NCI-H345 (cell line): ENCODE data around the gene COLGALT1.
A peak's percentile ranks its signal among the peaks of the same experiment; 100 is the strongest.
"Not testable (repeated sequence)": the region's sequence is repeated elsewhere in the genome, so short reads cannot be mapped to it uniquely, and the experiment has no call there.

Experiments used
- DNase-seq: peaks from one replicate; lab custom pipeline; 2025; lab: John Stamatoyannopoulos, UW

Gene COLGALT1

DNA sequence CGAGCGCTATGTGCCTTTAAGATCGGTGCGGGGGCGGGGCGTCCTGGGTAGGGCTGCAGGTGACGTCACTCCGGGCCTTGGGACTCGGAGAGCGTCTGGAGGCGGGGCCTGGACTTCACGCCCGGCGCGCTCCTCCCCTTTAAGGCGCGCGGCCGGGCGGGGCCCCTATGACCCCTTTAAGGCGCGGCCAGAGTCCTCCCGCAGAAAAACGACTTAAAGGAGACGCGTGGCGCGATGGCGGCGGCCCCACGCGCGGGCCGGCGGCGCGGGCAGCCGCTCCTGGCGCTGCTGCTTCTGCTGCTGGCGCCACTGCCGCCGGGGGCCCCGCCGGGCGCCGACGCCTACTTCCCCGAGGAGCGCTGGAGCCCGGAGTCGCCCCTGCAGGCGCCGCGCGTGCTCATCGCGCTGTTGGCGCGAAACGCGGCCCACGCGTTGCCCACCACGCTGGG, at the start of gene COLGALT1:
TSS of gene COLGALT1 (plus strand) at position 170 of the 449 bp plus-strand sequence. CDS start at position 235, 65 bp downstream.
- DNase-seq: peak; percentile 93

DNA sequence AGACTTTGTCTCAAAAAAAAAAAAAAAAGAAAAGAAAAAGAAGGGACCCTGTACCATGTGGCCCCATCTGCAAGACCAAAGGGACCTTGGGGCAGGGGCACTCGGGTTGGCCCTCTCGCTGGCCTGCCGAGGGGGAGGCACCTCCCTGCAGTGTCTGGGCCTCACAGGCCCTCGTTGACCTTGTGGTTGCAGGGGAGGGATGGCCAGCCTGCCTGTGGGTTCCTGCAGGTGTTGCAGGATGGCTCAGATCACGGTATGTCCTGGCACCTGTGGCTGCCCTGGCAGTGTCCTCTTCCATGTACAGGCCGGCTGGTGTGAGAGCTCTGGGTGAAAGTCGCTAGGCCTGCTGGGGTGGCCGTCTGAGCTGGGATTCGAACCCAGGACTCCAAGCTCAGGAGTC, 48.7 kb upstream of the COLGALT1 start:
- DNase-seq: no peak

DNA sequence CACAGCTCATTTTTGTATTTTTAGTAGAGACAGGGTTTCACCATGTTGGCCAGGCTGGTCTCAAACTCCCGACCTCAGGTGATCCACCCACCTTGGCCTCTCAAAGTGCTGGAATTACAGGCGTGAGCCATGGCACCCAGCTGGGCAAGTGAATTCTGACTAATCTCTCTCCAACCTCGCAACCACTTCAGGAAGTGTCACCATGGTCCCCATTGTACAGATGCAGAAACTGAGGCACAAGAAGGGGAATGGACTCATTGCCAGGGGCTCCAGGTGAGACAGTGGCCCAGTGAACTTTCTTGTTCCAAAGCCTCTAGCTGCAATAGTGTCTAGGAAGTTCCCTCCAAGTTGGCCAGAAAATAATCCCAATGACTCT, 46.9 kb upstream of the COLGALT1 start:
- DNase-seq: not testable (repeated sequence)

DNA sequence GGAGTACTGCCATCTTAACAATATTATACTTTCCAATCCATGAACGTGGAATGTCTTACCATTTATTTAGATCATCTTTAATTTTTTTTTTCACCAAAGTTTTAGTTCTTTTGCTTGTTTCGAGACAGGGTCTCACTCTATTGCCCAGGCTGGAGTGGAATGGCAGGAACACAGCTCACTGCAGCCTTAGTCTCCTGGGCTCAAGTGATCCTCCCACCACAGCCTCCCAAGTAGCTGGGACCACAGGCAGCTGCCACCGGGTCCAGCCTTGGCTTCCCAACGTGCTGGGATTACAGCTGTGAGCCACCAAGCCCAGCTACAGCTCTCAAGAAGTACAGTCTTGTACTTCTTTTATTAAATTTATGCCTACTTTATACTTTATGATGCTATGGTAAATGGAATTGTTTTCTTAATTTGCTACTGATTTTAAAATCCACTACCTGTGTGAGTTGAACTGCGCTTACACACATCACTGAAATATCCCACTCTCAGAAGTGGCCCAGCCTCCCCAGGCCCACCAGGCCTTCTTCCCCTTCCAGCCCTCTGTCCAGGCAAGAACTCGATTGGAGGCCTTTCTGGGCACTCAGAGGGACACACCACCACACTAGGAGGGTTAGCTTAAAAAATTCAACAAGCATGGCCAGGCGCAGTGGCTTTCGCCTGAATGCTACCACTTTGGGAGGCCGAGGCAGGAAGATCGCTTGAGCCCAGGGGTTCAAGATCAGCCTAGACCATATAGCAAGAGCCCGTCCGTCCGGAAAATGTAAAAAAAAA, 45.0 kb upstream of the COLGALT1 start:
- DNase-seq: no peak

DNA sequence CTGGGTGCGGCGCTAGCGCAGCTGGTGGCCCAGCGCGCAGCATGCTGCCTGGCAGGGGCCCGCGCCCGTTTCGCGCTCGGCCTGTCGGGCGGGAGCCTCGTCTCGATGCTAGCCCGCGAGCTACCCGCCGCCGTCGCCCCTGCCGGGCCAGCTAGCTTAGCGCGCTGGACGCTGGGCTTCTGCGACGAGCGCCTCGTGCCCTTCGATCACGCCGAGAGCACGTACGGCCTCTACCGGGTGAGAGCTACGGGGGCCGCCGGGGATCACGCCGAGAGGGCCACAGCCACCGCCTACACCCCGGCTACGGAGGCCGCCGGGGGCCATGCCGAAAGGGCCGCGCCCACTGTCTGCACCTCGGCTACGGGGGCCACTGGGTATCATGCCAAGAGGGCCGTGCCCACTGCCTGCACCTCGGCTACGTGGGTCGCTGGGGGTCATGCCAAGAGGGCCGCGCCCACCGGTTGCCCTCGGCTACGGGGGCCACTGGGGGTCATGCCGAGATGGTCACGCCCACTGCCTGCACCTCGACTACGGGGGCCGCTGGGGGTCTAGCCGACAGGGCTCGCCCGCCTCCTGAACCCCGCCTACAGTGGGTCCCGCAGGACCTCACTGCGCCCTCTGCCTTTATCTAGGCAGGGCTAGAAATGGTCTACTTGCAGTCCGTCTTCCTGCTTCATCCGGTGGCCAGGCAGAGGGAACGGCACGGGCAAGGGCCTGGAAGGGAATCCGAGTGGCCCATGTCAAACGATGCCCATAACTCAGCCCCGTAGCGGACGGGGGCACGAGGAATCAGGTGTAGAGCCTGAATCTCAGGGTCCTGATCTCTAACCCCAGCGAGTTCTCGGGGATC, 43.5 kb upstream of the COLGALT1 start:
- DNase-seq: peak; percentile 56

DNA sequence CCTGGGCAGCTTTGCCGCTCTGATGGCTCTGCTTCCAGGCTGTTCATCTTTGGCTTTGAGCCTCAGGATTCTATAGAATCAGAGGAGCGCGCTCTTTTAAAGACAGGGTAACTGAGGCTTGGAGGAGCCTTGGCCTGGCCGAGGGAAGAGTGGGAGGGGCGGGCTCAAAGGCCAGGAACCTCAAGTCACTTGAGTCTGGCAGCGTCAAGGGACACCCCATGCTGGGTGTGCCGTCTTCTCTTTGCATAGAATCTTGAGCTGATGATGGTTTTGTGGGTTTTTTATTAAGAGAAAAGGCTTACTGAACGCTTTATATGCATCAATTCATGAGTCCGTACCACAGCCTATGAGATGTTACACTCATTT, 42.9 kb upstream of the COLGALT1 start:
- no peak for DNase-seq

DNA sequence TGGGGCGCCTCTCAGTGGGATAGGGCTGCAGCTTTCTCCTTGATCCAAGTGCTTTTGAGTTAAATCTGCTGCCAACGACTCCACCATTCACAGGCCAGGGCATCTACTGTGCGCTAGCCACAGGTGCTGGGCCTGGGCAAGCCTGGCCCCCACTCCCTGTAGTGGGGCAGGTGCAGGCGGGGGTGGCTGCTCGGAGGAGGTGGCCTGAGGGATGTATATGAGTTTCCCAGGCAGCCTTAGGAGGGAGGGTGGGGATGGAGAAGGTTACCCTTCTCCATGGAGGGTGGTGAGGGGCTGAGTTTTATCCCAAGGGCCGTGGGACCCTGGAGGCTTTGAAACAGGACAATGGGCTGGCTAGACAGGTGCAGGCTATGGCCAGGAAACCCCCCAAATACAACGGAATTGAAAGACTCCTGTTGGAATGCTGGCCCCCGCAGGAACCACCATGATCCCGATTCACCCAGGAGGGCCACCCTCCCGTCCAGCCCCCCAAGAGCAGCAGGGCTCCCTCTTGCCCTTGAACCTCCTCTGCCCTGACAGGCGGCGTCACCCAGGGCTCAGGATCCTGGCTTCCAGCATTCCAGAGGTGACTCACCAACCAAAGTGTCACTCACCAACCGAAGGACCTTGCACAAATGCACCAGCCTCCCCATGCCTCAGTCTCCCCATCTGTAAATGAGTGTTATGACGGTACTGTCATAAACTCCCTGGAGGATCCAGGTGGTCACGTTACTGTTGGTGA, 39.9 kb upstream of the COLGALT1 start:
- no peak for DNase-seq

DNA sequence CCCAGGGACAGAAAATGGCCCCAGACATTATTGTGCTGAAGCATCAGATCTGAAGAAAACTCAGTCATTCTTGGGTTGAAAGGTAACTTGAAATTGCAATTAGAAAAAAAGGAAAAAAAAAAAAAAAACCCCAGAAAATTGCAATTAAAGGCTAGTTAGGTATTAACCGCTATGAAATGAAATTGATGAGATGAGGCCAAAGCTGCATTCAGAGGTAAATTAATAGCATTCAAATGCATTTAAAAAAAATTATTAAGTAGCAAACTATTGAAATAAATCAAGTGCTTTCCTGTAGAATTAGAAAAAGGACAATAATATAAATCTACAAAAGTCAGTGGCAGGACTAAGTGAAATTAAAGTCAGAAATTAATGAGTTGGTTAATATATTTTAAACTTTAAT, 37.6 kb upstream of the COLGALT1 start:
- DNase-seq: no peak

DNA sequence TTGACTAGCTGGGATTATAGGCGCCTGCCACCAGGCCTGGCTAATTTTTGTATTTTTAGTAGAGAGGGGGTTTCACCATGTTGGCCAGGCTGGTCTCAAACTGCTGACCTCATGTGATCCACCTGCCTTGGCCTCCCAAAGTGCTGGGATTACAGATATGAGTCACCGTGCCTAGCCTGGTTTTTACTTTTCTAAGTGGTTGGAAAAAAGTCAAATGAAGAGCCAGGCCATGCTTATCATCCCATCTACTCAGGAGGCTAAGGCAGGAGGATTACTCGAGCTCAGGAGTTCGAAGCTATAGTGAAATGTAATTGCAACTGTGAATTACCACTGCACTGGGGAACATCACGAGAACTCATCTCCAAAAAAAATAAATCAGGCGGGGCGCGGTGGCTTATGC, 36.8 kb upstream of the COLGALT1 start:
- DNase-seq: not testable (repeated sequence)

DNA sequence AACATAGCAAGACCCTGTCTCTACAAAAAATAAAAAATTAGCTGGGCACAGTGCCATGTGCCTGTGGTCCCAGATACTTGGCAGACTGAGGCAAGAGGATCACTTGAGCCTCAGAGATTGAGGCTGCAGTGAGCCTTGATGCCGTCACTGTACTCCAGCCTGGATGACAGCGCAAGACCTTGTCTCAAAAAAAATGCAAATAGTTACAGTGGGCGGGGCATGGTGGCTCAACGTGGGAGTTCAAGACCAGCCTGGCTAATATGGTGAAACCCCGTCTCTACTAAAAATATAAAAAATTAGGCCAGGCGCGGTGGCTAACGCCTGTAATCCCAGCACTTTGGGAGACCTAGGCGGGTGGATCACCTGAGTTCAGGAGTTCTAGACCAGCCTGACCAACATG, 35.5 kb upstream of the COLGALT1 start:
- no peak for DNase-seq

DNA sequence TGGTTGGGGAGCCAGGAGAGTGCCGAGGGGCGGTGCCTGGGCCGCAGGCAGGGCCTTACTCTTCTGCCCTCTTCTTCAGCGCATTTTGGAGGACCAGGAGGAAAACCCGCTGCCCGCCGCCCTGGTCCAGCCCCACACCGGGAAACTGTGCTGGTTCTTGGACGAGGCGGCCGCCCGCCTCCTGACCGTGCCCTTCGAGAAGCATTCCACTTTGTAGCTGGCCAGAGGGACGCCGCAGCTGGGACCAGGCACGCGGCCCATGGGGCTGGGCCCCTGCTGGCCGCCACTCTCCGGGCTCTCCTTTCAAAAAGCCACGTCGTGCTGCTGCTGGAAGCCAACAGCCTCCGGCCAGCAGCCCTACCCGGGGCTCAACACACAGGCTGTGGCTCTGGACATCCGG, 34.6 kb upstream of the COLGALT1 start:
- DNase-seq: no peak

DNA sequence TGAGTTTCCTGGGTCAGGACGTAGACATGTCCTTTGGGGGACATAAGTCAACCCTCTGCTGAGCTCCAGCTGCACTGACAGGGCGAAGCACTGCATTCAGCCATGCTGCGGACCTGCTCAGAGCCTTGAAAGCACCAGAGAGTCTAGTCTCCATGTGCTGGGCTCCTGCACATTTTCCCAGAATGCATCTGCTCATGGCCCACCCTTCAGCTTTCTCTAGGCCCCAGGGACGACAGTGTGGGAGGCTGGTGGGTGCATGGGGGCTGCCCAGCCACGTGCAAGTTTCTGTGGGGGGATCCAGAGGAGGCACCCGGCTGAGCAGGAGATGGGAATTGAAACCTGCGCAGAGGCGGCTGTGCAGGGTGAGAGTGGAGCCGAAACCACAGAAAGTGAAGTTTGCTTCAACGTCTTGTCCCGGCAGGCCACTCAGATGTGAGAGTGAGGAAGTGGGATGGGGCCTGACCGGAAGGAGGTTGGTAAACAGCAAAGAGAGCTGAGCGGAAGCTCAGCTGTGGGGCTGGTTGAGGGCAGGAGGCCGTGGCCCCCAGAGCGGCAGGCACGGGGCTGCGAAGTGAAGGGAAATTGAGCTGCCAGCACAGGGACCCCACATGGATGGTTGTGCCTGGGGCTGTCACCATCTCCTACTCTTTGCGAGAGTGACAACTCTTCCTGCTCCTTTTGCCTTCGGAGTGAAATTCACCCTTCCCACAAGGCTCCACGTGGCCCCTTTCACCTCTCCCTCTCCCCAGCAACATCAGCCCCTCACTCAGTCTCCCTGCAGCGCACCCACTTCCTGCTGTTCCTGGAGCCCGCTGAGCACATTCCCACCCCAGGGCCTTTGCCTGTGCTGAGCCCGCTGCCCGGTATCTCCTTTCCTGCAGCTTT, 32.2 kb upstream of the COLGALT1 start:
- no peak for DNase-seq

DNA sequence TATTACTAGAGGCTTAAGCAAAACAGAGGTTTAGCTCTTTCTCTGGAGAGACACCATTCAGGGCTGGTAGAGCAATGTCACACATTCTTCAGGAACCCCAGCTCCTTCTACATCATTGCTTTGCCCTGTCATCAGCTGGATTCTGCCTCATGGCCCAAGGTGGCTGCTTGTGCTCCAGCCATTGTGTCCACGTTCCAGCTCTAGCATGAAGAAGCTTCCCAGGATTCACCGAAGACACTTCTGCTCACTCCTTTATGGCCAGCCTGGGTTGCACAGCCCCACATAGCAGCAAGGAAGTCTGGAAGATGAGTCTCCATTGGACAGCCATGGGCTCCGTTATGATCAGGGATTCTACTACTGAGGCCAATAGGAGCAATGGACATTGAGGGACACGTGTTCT, 30.8 kb upstream of the COLGALT1 start:
- no peak for DNase-seq

DNA sequence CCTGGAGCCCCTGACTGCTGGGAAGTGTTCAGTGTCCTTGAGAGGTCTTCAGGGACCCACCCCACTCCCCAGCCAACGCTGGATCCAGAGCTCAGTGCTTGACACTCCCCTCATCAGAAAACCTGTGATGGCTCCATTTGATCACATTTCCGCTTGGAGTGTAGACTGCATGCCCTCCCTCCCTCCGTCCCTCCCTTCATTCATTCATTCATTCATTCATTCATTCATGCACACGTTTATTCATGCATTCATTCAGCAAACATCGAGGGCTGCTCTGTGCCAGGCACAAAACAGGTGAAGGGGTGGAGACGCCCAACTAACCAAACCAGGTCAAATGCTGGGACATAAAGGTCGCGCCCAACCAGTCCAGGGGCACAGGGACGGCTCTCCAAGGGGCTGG, 30.3 kb upstream of the COLGALT1 start:
- DNase-seq: no peak

DNA sequence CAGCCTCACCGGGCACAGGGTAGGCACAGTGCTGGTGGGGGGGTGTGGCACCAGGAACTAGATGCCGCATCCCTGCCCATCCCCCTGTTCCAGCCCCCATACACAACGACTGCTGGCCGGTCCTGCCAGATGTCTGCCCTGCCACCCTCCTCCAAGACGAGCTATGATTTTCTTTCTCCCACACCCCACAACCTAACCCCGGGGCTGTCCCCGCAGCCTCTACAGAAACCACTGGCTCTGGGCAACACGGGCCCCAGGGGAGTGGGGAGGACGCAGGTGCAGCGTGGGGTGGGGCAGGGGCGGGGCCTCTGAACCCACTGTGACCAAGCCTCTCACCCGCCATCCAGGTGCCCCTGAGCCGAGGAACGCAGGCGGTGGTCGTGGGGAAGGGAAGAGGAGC, 28.5 kb upstream of the COLGALT1 start:
- no peak for DNase-seq

DNA sequence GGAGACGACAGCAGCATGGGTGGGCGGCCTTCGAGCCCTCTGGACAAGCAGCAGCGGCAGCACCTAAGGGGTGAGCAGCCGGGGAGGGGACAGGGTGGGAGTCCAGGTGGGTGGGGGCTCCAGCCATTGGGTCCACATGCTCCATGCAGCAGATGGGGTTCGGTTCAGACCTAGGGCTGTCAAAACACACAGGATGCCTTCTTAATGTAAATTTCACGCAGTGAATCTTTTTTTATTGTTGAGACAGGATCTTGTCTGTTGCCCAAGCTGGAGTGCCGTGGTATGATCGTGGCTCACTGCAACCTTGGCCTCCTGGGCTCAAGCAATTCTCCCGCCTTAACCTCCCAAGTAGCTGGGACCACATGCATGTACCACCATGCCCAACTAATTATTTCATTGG, 28.1 kb upstream of the COLGALT1 start:
- DNase-seq: no peak

DNA sequence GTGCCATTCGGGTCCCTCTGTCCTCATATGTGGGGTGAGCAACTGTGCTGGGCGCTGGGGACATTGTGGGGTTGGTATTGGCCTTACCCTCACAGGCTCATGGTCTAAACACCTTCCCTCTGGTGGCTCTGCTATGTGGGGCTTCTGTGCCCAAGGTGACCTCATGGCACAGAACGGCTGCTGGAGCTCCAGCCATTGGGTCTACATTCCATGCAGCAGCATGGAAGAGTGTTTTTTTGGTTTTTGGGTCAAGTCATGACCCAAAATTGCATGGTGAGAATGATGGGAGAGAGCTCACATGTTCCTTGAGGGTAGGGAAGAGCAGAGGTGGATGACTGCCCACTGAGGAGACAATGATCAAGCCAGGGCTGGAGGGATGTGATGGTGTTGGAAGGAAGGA, 26.8 kb upstream of the COLGALT1 start:
- DNase-seq: no peak

DNA sequence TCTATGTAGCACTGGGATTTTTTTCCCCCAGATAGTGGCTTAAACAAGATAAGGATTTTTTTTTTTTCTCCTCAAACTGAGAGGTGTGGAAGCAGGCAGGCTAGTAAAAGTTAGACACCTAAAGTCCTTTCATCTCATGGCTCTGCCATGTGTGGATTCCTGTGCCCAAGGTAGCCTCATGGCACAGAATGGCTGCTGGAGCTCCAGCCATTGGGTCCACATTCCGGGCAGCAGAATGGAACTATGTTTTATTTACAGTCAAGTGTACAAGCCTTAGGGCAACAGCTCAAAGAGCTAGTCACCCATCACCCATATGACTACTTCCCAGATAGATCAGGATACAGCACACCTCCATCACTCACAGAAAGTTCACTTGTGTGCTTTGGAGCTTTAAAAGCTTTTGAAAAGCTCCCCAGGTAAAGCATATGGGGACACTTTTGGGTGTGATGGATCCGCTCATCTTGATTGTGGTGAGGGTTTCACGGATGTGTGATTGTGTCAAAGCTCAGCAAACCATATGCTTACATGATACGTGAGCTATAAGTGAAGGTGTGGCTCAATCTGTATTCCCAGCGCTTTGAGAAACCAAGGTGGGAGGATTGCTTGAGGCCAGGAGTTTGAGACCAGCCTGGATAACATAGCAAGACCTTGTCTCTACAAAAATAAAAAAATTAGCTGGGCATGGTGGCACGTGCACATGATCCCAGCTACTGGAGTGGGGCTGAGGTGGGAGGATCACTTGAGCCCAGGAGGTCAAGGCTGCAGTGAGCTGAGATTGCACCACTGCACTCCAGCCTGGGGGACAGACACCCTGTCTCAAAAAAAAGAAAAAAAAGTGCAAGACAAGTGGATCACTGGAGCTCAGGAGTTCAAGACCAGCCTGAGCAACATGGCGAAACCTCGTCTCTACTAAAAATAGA, 25.9 kb upstream of the COLGALT1 start:
- no peak for DNase-seq

DNA sequence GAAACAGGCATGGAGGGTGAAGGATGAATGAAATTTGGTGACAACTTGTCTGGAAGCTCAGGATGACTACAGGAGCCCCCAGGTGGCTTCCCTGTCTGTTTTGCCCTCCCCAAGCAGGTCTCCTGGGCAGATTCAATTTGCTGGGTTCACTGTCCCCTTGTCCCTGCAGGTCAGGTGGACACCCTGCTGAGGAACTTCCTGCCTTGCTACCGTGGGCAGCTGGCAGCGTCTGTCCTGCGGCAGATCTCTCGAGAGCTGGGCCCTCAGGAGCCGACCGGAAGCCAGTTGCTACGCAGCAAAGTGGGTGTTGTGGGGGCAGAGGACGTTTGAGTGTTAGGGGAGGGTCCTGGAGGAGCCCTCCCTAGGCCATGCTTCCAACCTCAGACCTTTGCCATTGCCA, 24.9 kb upstream of the COLGALT1 start:
- peak; percentile 57 for DNase-seq

DNA sequence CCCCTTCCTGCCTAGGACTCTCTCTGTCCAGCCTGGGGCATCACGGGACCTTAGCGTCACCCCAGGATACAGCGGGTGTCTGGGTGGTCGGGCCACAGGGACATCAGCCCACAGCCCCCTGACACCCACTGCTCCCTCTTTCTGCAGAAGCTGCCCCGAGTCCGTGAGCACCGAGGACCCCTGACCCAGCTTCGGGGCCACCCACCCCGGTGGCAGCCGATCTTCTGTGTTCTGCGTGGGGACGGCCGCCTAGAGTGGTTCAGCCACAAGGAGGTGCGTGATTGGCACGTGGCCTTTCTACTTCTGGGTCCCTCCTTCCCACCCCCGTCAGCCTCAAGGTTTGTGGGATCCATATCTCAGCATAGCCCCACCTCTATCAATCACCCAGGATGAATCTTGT, 23.3 kb upstream of the COLGALT1 start:
- DNase-seq: no peak

DNA sequence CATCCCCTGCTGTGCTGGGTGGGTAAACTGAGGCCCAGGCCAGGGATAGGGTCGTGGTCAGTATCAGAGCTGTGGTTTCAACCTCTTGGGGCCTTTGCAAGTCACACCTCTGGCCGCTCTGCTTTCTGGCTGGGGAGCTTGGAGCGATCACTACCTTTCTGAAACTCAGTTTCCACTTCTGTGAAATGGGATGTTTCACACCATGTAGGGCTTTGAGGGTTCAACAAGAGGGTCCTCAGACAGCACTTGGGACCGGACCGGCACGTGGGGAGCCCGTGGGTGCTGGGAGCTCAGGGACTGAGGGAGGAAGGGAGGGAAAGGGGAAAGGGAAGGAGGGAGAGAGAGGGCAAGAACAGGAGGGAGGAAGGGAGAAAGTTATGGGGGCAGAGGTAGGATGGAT, 22.9 kb upstream of the COLGALT1 start:
- DNase-seq: no peak
